Measurements from ENCODE around the gene PDGFC. TPM values are rescaled to one million over a fixed set of nuclear protein-coding genes. Genes with fewer than 3 reads are reported as not detected.

Gene PDGFC
- total RNA-seq, 1 donor from 2014 or later: 82.5 TPM

DNA sequence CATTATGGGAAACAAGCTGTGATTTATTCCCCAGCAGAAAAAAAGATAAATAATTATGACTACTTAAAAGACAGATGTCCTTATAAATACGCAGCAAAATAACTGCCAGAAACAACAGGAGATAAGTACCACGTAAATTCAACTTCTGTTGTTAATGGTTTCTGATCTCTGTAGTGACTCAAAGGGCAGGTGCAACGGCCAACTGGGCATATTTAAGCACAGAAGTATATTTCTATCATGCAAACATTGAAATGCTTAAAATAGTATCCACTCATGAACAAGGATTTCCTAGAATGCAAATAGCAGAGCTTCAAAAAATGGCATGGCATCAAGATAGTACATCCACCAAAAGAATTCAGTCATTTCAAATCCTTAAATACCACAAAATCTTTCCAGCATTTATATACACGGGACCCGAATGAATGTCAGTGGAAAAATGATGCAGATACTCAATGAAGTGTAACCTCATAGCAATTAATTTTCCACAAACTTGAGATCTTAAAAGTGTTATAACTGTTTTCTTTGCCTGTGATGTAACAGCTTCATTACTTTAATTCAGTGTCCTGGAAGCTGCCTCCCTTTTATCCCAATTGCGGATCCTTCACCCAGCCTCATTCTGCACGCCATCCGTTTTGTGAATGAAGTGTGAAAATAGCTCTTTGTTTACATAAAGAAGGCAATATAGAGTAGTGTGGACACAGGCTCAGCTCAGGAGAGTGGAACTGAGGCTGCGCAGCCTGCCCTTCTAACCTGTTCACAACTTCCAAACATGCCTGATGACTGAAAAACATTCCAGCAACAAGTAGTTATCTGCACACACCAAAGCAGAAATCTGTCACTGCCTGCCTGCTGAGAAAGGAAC, 10.2 kb downstream of the PDGFC start:
- peaks cover 2% of the 10 kb centered on the region for H3K36me3 ChIP-seq (ENCODE audit: control insufficient read depth, insufficient read depth, low read length)
- DNase-seq (ENCODE audit: low read depth): no peak
- no peak overlapping the region for H3K4me3 ChIP-seq (ENCODE audit: low read depth, low read length)
- TF ChIP-seq, protein P1, sequence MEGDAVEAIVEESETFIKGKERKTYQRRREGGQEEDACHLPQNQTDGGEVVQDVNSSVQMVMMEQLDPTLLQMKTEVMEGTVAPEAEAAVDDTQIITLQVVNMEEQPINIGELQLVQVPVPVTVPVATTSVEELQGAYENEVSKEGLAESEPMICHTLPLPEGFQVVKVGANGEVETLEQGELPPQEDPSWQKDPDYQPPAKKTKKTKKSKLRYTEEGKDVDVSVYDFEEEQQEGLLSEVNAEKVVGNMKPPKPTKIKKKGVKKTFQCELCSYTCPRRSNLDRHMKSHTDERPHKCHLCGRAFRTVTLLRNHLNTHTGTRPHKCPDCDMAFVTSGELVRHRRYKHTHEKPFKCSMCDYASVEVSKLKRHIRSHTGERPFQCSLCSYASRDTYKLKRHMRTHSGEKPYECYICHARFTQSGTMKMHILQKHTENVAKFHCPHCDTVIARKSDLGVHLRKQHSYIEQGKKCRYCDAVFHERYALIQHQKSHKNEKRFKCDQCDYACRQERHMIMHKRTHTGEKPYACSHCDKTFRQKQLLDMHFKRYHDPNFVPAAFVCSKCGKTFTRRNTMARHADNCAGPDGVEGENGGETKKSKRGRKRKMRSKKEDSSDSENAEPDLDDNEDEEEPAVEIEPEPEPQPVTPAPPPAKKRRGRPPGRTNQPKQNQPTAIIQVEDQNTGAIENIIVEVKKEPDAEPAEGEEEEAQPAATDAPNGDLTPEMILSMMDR (IDR thresholded peaks at IDR 0.05; ENCODE audit: insufficient read depth, low read length, poor library complexity, severe bottlenecking): no peak
- no peaks in the 10 kb centered on the region for H3K27me3 ChIP-seq (ENCODE audit: control insufficient read depth, insufficient read depth, low read length)

DNA sequence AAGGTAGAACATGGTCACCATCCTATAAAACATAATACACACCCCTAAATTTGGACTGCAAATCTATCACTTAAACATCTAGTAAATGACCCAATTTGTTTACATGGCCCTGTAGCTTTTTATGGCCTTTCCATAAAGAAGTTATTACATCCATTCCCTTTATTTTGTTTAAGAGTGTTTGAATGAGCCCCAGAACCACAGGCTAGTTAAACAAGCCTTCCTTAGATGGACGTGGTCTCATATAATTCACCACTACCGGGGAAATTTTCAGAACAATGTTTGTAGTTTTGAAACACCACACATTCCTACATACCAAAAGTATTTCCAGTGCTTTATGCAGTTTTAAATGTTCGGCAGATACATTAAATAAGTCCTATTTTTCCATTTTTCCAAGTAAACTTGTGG, 12.3 kb downstream of the PDGFC start:
- Histone ChIP-seq H3K36me3 (ENCODE audit: control insufficient read depth, insufficient read depth, low read length) (no peaks in the 10 kb centered on the region), H3K27me3 (ENCODE audit: control insufficient read depth, insufficient read depth, low read length) (no peaks in the 10 kb centered on the region), H3K4me3 (ENCODE audit: low read depth, low read length) (peak overlapping the region; percentile 10)
- no peak for DNase-seq (ENCODE audit: low read depth)
- TF ChIP-seq, protein P1 (IDR thresholded peaks at IDR 0.05; ENCODE audit: insufficient read depth, low read length, poor library complexity, severe bottlenecking): no peak

DNA sequence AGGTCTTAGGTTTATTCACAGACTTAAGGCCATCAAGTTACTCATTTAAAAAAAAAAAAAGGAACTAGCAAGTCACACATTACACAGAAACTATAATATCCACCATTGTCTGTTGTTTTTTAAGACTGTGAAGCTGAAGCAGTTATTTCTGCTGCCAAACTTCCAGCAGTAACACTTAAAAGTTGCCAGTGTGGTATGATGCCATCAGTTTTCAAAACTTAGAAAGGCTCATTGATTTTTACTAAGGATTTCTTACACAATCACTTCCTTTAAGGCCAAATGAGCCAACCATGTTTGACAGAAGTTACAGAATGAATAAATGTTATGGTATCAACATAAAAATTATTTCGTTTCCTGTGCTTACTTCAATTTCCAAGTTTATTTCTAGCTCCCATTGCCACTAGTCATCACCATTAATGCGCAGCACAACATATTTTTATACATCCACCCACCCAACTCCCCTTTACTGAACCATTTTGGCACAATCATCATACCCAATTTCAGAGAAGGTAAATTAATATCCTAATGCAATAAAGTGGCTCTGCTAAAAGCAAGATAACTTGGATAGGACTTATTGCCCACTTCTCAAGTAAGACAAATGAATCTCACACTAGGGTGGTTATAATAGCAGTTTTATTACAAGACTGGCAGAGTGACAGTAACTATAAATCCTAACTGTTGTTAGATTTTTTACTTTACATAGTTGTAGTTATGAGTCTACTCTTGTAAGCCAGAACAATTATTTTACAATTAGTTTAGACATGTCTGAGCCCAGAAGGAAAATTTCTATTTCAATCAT, 13.1 kb downstream of the PDGFC start:
- DNase-seq (ENCODE audit: low read depth): no peak
- Histone ChIP-seq H3K27me3 (ENCODE audit: control insufficient read depth, insufficient read depth, low read length) (no peaks in the 10 kb centered on the region), H3K36me3 (ENCODE audit: control insufficient read depth, insufficient read depth, low read length) (no peaks in the 10 kb centered on the region), H3K4me3 (ENCODE audit: low read depth, low read length) (no peak overlapping the region)
- TF ChIP-seq, protein P1 (IDR thresholded peaks at IDR 0.05; ENCODE audit: insufficient read depth, low read length, poor library complexity, severe bottlenecking): no peak

DNA sequence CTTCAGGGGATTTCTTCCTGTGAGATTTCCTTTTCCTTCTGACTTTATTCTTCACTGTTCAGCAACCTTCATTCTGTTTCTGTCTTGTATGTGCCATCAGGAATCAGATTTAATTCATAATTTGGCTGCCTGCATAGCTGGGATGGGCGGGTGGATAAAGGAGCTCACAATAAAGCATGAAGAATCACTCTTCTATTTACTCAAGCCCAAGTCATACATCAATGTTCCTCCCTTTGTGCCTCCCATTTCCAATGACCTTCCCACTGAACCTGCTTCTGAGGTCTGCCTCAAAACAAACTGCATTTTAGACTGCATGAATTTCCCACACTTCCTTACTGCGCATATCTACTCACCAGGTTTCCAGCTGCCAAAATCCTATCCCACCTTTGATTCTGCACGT, 14.0 kb downstream of the PDGFC start:
- no peaks in the 10 kb centered on the region for H3K36me3 ChIP-seq (ENCODE audit: control insufficient read depth, insufficient read depth, low read length)
- no peak overlapping the region for H3K4me3 ChIP-seq (ENCODE audit: low read depth, low read length)
- H3K27me3 ChIP-seq (ENCODE audit: control insufficient read depth, insufficient read depth, low read length): no peaks in the 10 kb centered on the region
- TF ChIP-seq, protein P1 (IDR thresholded peaks at IDR 0.05; ENCODE audit: insufficient read depth, low read length, poor library complexity, severe bottlenecking): no peak
- no peak for DNase-seq (ENCODE audit: low read depth)

DNA sequence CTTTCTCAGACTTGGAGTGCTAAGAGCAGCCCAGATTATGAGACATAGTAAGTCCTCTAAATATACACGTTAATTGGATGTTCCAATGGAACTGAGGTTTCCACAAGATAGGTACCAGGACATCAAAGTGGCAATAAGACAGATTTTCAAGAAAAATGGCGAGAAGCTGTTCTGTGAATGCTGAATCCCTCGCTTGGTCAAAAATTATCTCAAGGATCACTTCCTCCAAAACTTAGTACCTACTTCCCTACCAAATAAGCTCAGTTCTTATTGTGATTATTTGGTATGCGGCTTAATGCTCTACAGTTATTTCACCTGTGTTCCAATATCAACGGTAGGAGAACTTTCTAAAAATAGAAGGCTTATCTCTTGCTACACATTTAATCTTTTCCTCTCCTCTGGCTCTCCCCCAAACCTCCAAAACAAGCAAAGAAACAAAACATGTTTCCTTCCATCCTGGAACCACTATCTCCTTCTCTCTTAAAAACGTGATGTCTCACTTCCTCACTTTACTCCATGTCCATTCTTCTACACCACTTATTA, 14.7 kb downstream of the PDGFC start:
- no peaks in the 10 kb centered on the region for H3K27me3 ChIP-seq (ENCODE audit: control insufficient read depth, insufficient read depth, low read length)
- no peaks in the 10 kb centered on the region for H3K36me3 ChIP-seq (ENCODE audit: control insufficient read depth, insufficient read depth, low read length)
- H3K4me3 ChIP-seq (ENCODE audit: low read depth, low read length): no peak overlapping the region
- DNase-seq (ENCODE audit: low read depth): no peak
- TF ChIP-seq, protein P1 (IDR thresholded peaks at IDR 0.05; ENCODE audit: insufficient read depth, low read length, poor library complexity, severe bottlenecking): no peak
